ENCODE measurements around the gene SEMA5A. TPM values are rescaled to one million over a fixed set of nuclear protein-coding genes. Genes with fewer than 3 reads are reported as not detected.

The SEMA5A gene
- total and polyA plus RNA-seq, 2 of the 8 experiments (the other 6 are each of a cell fraction or from before 2014, with no cell fraction given) = 5.3 to 8.9 TPM

GRCh38 chr5:9121597-9121996 lies 424.3 kb downstream of the SEMA5A start:
- WGBS, 2 experiments (ENCODE audit: extremely low coverage in 1 of 2, insufficient coverage in 1 of 2, insufficient read length in 1 of 2, insufficient replicate concordance in 2 of 2, low coverage in 1 of 2, low lambda C conversion rate in 2 of 2, missing lambda C conversion rate in 1 of 2) = 91% methylated on average over 1 of the region's 1 CpG; no CpG with 5 or more reads in 1 of the 2 experiments
- FAIRE-seq = no peak

More at GRCh38 chr5:9121597-9121996, 424.3 kb downstream of the SEMA5A start:
- ChIA-PET CTCF (ENCODE audit: partially characterized antibody) (no interaction called here), POLR2A (ENCODE audit: partially characterized antibody) (no interaction called here)
- no peak overlapping the region for H4K5ac ChIP-seq (ENCODE audit: insufficient read length, low read depth, low read length)
- H3K4me2 ChIP-seq (ENCODE audit: insufficient read depth in 1 of 2, low read depth in 2 of 2, low read length in 2 of 2) = no peak overlapping the region
- DNase-seq (ENCODE audit: low read depth in 1 of 2, low spot score in 2 of 2) = no peak
- no peak overlapping the region for H2BK15ac ChIP-seq (ENCODE audit: low read length)
- H3K36me3 ChIP-seq (ENCODE audit: control insufficient read depth in 2 of 4, insufficient read depth in 4 of 4, low read length in 3 of 4) = no peaks in the 10 kb centered on the region
- no peaks in the 10 kb centered on the region for H3K9me3 ChIP-seq (ENCODE audit: insufficient read depth in 2 of 2, low read depth in 1 of 2, low read length in 1 of 2)
- H3K4me3 ChIP-seq (ENCODE audit: extremely low read depth in 1 of 4, insufficient read depth in 2 of 4, low read depth in 3 of 4, low read length in 4 of 4) = no peak overlapping the region
- no peak overlapping the region for H2AK5ac ChIP-seq (ENCODE audit: low read depth, low read length)
- no peak overlapping the region for H2BK20ac ChIP-seq (ENCODE audit: low read length)
- no peak overlapping the region for H4K91ac ChIP-seq (replicated peaks; ENCODE audit: insufficient read length, low read length)
- no peak overlapping the region for H3K18ac ChIP-seq (ENCODE audit: extremely low read depth, low read length)
- no peak overlapping the region for H3K23ac ChIP-seq (ENCODE audit: insufficient read length)
- no peak overlapping the region for H3K56ac ChIP-seq (replicated peaks; ENCODE audit: insufficient read length, low read depth, low read length)
- H3K79me2 ChIP-seq (ENCODE audit: control insufficient read depth in 1 of 2, insufficient read depth in 2 of 2, low read length in 2 of 2) = no peaks in the 10 kb centered on the region
- no peak overlapping the region for H2BK5ac ChIP-seq (ENCODE audit: low read depth, low read length)
- H3K27me3 ChIP-seq (replicated peaks in 1 of 4; ENCODE audit: control insufficient read depth in 3 of 4, extremely low read depth in 1 of 4, insufficient read depth in 3 of 4, low read length in 3 of 4) = no peaks in the 10 kb centered on the region
- no peak overlapping the region for H3K4ac ChIP-seq (replicated peaks; ENCODE audit: insufficient read length, low read depth, low read length)
- no peak overlapping the region for H3K9ac ChIP-seq (replicated peaks in 1 of 4; ENCODE audit: extremely low read depth in 1 of 4, low read depth in 3 of 4, low read length in 3 of 4)
- H2AFZ ChIP-seq (ENCODE audit: low read length) = no peak overlapping the region
- no peaks in the 10 kb centered on the region for H3K23me2 ChIP-seq (ENCODE audit: low read depth, low read length)
- no peaks in the 10 kb centered on the region for H4K20me1 ChIP-seq (replicated peaks in 1 of 2; ENCODE audit: control insufficient read depth in 1 of 2, insufficient read depth in 2 of 2, low read length in 2 of 2)
- TF ChIP-seq RXRA (IDR thresholded peaks at IDR 0.05; ENCODE audit: insufficient read depth, low read depth, low read length) (no peak), MAFK (IDR thresholded peaks at IDR 0.05; ENCODE audit: low read depth, low read length) (no peak), ATF2 (IDR thresholded peaks at IDR 0.05; ENCODE audit: low read length) (no peak), MAX (IDR thresholded peaks at IDR 0.05) (no peak)
- H4K8ac ChIP-seq (ENCODE audit: extremely low read depth, insufficient read depth, low read length) = no peak overlapping the region
- no peaks in the 10 kb centered on the region for H3K79me1 ChIP-seq (ENCODE audit: low read depth, low read length)
- H3K14ac ChIP-seq (ENCODE audit: insufficient read length) = no peak overlapping the region
- no peak overlapping the region for H2BK120ac ChIP-seq (replicated peaks; ENCODE audit: low read depth, low read length)
- H3K4me1 ChIP-seq (replicated peaks in 1 of 4; ENCODE audit: control insufficient read depth in 3 of 4, insufficient read depth in 4 of 4, low read length in 3 of 4) = no peaks in the 10 kb centered on the region
- H2BK12ac ChIP-seq (ENCODE audit: low read depth, low read length) = no peak overlapping the region
- H3K27ac ChIP-seq (ENCODE audit: low read depth, low read length) = no peak overlapping the region

Data from H1 (cell line).